ENCODE results near the gene NR1H2. TPM values are rescaled to one million over a fixed set of nuclear protein-coding genes. Genes with fewer than 3 reads are reported as not detected.
A peak's percentile ranks its signal among the peaks of the same experiment; 100 is the strongest.

Gene NR1H2
- total and polyA plus RNA-seq, 2 donors (not counting 1 experiment from before 2014, with no cell fraction given) = 30.3 to 82.4 TPM

DNA sequence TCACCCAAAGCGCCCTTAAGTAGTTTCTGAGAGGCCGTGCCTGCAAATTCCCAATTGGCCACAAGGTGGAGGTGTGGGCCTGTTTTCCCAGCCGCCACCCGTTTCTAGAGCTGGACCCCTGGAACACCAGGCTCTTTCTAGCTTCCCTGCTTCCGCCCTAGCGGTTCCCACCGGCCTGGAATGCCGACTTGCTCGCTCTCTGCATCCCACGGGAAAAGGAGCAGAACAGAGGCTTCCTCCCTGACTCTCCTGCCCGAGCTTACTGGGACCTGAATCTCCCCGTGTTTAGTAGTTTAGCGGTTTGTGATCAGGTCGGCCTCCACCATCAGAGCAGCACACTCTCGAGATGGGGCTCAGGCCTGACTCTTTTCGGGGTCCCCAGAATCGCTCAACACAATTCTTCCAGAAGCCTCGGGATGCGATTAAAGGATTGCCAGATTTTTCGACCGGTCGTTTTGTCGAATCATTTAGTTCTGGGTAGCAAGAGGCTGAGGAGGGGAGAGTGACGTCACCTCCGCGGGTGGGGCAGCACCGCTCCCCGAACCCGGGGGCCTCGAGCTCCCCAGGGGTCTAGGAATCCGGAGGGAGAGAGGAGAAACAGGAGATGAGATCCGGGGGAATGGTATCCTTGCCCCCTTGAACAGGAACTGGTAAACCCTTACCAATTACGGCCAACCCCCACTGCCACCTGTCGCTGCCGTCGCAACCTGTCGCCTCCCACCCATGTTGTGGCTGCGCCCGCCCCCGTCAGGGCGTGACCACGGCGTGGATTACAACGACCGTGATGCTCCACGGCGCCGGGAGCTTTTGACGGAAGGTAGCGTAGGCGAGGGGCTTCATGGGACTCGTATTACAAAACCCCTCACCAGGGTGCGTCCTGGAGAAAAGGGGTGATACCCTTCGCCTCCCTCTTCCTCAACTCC, 18.8 kb upstream of the NR1H2 start:
- Histone ChIP-seq H4K20me1 (ENCODE audit: control insufficient read depth, extremely low read depth, insufficient read depth, low read length) (no peaks in the 10 kb centered on the region), H3K79me2 (ENCODE audit: control insufficient read depth, insufficient read depth, low read length) (no peaks in the 10 kb centered on the region), H3K9me3 (ENCODE audit: control insufficient read depth, insufficient read depth, low read depth, low read length) (no peaks in the 10 kb centered on the region), H3K27ac (ENCODE audit: insufficient read depth, low read length) (no peak overlapping the region), H3K36me3 (ENCODE audit: control insufficient read depth, insufficient read depth, low read length) (no peaks in the 10 kb centered on the region), H3K4me3 (replicated peaks in 1 of 4; ENCODE audit: control extremely low read depth in 1 of 4, insufficient read depth in 1 of 4, low read depth in 3 of 4, low read length in 4 of 4) (peak overlapping the region; percentile 26 to 56 (median 42)), H3K9ac (ENCODE audit: insufficient read depth, low read length) (no peak overlapping the region), H2AFZ (ENCODE audit: low read length) (peak overlapping the region; percentile 98), H3K27me3 (ENCODE audit: control insufficient read depth, insufficient read depth, low read length) (no peaks in the 10 kb centered on the region), H3K4me1 (ENCODE audit: control insufficient read depth, extremely low read depth, insufficient read depth, low read length) (no peaks in the 10 kb centered on the region), H3K4me2 (ENCODE audit: extremely low read depth, insufficient read depth, low read length) (peak overlapping the region; percentile 54)
- TF ChIP-seq CTCF (conservative IDR thresholded peaks at IDR 0.05 in 1 of 2, IDR thresholded peaks at IDR 0.05 in 1 of 2; ENCODE audit: low read depth in 1 of 2, low read length in 2 of 2) (peak; percentile 81 to 91), EZH2 (IDR thresholded peaks at IDR 0.05; ENCODE audit: low read length, missing control alignments) (no peak)
- DNase-seq (ENCODE audit: low read depth in 2 of 2) = peak; percentile 46 to 47

DNA sequence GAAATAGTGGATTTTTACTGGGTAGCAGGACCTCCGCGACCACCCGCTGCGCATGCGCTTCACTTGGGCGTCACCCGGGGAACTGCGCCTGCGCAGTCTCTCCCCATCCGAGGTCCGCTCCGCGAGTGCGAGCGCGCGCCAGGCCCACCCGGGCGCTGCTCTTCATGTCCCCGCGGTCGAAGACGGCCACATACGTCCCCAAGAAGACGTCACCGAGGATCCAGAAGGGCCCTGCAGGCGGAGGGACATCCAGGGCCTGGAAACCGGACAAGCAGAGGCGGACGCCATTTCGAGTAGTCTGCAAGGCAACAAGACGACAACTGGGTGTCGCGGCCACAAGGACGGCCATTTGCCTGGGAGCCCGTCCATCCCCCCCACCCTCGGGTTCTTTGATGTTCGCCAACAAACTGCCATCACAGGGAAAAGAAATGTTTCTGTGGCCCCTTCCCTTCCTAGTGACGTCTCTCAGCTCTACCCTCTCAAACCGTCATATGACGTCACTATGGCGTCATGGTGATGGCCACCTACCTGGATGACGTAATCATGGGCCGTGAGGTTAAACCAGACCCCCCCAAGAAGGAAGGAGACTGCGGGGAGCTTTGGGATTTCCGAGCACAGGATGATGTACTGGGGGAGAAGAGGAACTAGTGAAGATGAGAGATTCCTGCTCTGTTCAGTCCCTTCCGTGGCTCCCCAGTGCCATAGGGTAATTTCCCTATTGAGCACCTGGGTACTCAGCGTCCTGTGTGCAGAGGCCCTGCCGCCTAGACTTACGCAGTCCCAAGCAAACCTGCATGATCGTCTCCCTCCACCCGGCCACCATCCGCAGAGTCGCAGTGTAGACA, 17.6 kb upstream of the NR1H2 start:
- Histone ChIP-seq H3K79me2 (ENCODE audit: control insufficient read depth, insufficient read depth, low read length) (no peaks in the 10 kb centered on the region), H3K4me3 (replicated peaks in 1 of 4; ENCODE audit: control extremely low read depth in 1 of 4, insufficient read depth in 1 of 4, low read depth in 3 of 4, low read length in 4 of 4) (peak overlapping the region; percentile 20 to 41 (median 31))
- peak; percentile 12 to 51 for DNase-seq (ENCODE audit: low read depth in 2 of 2)

More for the DNA sequence above, 17.6 kb upstream of the NR1H2 start:
- Histone ChIP-seq H2AFZ (ENCODE audit: low read length) (peak overlapping the region; percentile 75), H3K36me3 (ENCODE audit: control insufficient read depth, insufficient read depth, low read length) (no peaks in the 10 kb centered on the region), H3K27ac (ENCODE audit: insufficient read depth, low read length) (no peak overlapping the region), H3K9me3 (ENCODE audit: control insufficient read depth, insufficient read depth, low read depth, low read length) (no peaks in the 10 kb centered on the region), H3K27me3 (ENCODE audit: control insufficient read depth, insufficient read depth, low read length) (no peaks in the 10 kb centered on the region), H3K4me1 (ENCODE audit: control insufficient read depth, extremely low read depth, insufficient read depth, low read length) (no peaks in the 10 kb centered on the region), H3K9ac (ENCODE audit: insufficient read depth, low read length) (no peak overlapping the region), H4K20me1 (ENCODE audit: control insufficient read depth, extremely low read depth, insufficient read depth, low read length) (no peaks in the 10 kb centered on the region), H3K4me2 (ENCODE audit: extremely low read depth, insufficient read depth, low read length) (peak overlapping the region; percentile 44)
- TF ChIP-seq CTCF (conservative IDR thresholded peaks at IDR 0.05 in 1 of 2, IDR thresholded peaks at IDR 0.05 in 1 of 2; ENCODE audit: low read depth in 1 of 2, low read length in 2 of 2) = no peak
- no peak for TF ChIP-seq EZH2 (IDR thresholded peaks at IDR 0.05; ENCODE audit: low read length, missing control alignments)
